RWPE1 (cell line): ENCODE measurements around the gene NCSTN.
A peak's percentile ranks its signal among the peaks of the same experiment; 100 is the strongest.
"Not testable (repeated sequence)": the region's sequence is repeated elsewhere in the genome, so short reads cannot be mapped to it uniquely, and the experiment has no call there.

Experiments used
- CTCF ChIA-PET: fragments of 350-600 bp; sonication (Branson Sonifier 250); formaldehyde crosslinking; extraction: SDS; loops from one replicate; lab custom pipeline; 2021; lab: Yijun Ruan, JAX
- POLR2A ChIA-PET: fragments of 400-600 bp; formaldehyde crosslinking; extraction: SDS; loops from one replicate; lab custom pipeline; 2020; ENCODE audit warnings: antibody characterized with exemption; ENCODE audit not compliant: low non-redundant PET; lab: Yijun Ruan, JAX
- DNase-seq: peaks from one replicate; pipeline ENCODE4 v3.0.0; 2012; ENCODE audit warnings: low spot score
- H3K27ac ChIP-seq: fragments of 450-650 bp; 2 replicates; pipeline ENCODE4 v1.5.1; 2017
- TF ChIP-seq, protein P1 (sequence below): fragments of 450-650 bp; conservative IDR thresholded peaks from 2 replicates; pipeline ENCODE4 v1.5.1; 2017; ENCODE audit warnings: low read depth, mild to moderate bottlenecking

The NCSTN gene

DNA sequence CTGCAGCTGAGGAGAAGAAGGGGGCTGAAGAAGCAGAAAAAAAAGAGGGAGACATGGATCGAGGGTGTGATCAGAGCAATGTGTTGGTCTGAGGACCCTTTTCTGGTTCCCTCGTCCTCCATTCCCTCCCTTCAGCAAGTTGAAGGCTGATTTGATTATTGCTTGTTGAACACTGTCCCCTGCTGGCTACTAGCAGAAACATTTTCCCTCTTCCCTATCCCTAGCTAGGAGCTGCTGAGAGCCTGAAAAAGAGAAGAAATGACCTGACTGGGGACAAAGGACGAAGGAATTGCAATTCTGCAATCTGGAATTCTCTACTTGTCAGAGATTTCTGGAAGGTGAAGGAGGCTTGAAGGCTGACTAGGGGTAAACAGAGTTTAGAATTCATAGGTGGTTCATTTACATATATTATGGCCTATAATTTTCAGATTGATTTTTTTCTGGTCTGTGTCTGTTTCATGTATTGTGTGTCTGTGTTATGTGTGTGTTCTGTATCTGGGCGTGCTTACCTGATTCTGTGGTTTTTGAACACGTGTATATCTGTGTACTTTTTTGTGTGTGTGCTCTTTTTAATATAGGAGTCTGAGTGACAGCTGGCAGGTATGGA, 33.4 kb downstream of the NCSTN start:
- TF ChIP-seq, protein P1, sequence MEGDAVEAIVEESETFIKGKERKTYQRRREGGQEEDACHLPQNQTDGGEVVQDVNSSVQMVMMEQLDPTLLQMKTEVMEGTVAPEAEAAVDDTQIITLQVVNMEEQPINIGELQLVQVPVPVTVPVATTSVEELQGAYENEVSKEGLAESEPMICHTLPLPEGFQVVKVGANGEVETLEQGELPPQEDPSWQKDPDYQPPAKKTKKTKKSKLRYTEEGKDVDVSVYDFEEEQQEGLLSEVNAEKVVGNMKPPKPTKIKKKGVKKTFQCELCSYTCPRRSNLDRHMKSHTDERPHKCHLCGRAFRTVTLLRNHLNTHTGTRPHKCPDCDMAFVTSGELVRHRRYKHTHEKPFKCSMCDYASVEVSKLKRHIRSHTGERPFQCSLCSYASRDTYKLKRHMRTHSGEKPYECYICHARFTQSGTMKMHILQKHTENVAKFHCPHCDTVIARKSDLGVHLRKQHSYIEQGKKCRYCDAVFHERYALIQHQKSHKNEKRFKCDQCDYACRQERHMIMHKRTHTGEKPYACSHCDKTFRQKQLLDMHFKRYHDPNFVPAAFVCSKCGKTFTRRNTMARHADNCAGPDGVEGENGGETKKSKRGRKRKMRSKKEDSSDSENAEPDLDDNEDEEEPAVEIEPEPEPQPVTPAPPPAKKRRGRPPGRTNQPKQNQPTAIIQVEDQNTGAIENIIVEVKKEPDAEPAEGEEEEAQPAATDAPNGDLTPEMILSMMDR = peak; percentile 65
- POLR2A ChIA-PET = no interaction called here

DNA sequence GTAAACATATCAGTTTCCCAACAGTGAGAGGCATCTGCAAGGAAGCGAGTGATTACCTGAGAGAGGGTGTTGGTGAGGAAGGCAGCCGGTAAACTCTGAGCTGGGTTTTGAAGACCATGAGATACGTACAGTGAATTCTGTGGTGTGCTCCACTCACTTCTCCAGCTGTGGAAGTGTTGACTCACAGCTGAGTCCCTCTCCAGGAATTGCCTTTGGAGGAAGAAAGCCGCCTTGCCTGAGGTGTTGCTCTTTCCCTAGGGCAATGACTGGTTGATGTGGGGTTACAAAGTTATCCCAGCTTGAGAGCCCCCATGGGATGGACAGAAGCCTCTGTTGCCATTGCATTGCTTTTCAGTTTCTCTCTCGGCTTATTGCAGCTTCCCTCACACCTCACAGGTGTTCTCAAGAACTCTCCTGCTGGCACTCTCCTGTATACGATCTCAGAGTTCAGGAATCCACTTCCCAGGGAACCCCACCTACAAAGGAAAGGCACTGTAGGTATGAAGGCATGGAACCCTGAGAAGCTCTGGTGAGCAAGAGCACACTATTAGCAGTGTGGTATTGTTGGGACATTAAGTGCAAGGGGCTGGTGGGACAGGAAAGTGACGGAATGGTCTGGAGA, 34.5 kb downstream of the NCSTN start:
- ChIA-PET POLR2A (no interaction called here), CTCF (interaction anchor here (0.6 to 1.7 kb wide), 5 partner anchors 22 to 232 kb away, joined by 3 to 4 read pairs (median 3); no protein-coding TSS in a partner anchor)
- no peak for DNase-seq
- no peak overlapping the region for H3K27ac ChIP-seq
- TF ChIP-seq, protein P1 = no peak

More for the DNA sequence above, 33.4 kb downstream of the NCSTN start:
- DNase-seq = no peak
- no peak overlapping the region for H3K27ac ChIP-seq
- CTCF ChIA-PET = interaction anchor here (0.6 to 1.2 kb wide), 9 partner anchors 10 to 135 kb away, joined by 3 to 5 read pairs (median 3); partner anchors contain the start of gene NHLH1

DNA sequence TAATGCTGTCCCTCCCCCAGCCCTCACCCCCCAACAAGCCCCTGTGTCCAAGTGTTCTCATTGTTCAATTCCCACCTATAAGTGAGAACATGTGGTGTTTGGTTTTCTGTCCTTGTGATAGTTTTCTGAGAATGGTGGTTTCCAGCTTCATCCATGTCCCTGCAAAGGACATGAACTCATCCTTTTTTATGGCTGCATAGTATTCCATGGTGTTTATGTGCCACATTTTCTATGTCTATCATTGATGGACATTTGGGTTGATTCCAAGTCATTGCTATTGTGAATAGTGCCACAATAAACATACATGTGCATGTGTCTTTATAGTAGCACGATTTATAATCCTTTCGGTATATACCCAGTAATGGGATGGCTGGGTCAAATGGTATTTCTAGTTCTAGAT, 41.6 kb downstream of the NCSTN start:
- CTCF ChIA-PET, DNase-seq, POLR2A ChIA-PET, H3K27ac ChIP-seq: not testable (repeated sequence)

DNA sequence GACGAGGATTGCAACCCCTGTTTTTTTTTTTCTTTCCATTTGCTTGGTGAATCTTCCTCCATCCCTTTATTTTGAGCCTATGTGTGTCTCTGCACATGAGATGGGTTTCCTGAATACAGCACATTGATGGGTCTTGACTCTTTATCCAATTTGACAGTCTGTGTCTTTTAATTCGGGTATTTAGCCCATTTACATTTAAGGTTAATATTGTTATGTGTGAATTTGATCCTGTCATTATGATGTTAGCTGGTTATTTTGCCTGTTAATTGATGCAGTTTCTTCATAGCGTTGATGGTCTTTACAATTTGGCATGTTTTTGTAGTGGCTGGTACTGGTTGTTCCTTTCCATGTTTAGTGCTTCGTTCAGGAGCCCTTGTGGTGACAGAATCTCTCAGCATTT, 45.2 kb downstream of the NCSTN start:
- POLR2A ChIA-PET, DNase-seq, H3K27ac ChIP-seq, CTCF ChIA-PET: not testable (repeated sequence)

DNA sequence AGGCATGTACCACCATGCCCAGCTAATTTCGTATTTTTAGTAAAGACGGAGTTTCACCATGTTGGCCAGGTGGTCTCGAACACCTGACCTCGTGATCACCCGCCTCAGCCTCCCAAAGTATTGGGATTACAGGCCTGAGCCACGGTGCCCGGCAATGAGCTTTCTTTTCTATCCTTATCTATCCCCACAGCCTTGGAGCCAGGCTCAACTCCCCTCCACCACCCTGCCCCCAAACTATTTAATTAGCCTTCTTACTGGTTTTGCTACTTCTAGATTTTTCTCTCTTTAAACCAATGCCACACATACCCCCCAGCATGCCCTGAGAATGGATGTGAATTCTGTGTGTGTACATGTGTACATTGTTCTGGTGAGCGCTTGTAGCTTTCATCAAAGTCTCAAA, 51.5 kb downstream of the NCSTN start:
- no peak for DNase-seq
- TF ChIP-seq, protein P1 = no peak
- POLR2A ChIA-PET = no interaction called here
- CTCF ChIA-PET = interaction anchor here (0.5 to 0.6 kb wide), 2 partner anchors 36 to 104 kb away, joined by 3 read pairs; no protein-coding TSS in a partner anchor
- H3K27ac ChIP-seq = no peak overlapping the region

DNA sequence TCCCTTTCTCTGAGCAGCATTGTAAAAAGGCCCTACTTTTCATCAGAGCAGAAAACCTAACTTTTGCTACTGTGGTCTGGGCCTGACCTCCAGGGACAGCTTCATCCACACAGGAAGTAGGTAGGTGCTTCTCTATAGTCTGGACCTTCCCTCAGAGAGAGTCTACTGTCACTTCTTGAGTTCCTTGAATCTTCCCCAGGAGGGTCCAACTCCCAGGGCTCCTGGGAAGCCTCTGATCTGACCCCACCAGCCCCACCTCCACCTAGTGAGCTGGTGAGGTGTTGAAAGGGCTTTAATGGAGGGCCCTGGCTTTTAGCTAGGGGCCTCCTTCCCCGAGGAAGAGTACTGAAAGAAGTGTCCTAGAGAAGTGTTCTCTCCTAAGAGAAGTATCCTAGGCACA, 54.5 kb downstream of the NCSTN start:
- no peak overlapping the region for H3K27ac ChIP-seq
- DNase-seq = no peak
- POLR2A ChIA-PET = no interaction called here
- TF ChIP-seq, protein P1 = no peak
- CTCF ChIA-PET = no interaction called here

DNA sequence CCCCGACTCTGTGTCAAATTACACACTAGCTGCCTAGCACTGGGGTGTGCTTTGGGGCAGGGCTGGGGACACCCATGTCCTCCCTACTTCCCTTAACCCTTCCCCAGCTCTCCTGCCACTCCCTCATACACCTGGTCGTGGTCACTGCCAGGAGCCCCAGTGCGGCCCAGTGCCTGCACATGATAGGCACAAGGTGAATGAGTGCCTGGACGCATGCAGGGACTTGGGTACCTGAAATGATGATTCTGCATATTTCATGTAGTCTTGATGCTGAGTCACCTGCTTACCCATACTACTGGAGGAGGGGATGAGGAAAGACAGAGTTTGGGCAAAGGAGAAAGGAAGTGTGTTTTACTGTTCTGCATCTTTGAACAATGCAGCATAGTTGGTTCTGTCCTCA, 55.6 kb downstream of the NCSTN start:
- no peak overlapping the region for H3K27ac ChIP-seq
- TF ChIP-seq, protein P1 = no peak
- ChIA-PET CTCF (interaction anchor here (1.0 kb wide), 1 partner anchor 18 kb away, joined by 3 read pairs; no protein-coding TSS in a partner anchor), POLR2A (no interaction called here)
- DNase-seq = peak; percentile 45
